Neural crest cell (in vitro differentiated cells): ENCODE results near the gene MS4A4E. TPM values are rescaled to one million over a fixed set of nuclear protein-coding genes. Genes with fewer than 3 reads are reported as not detected.

Experiments
- DNase-seq: peaks from one replicate; pipeline ENCODE4 v3.0.0; 2021; ENCODE audit warnings: low read depth, mixed read lengths, low spot score
- H3K27ac Mint-ChIP-seq: one replicate; pipeline ENCODE4 v1.8.0; 2021; ENCODE audit warnings: mild to moderate bottlenecking, mixed read lengths; ENCODE audit not compliant: unreplicated experiment
- H3K27me3 Mint-ChIP-seq: 2 replicates; pipeline ENCODE4 v1.8.0; 2021; ENCODE audit warnings: low read depth, mild to moderate bottlenecking, mixed read lengths
- H3K36me3 Mint-ChIP-seq: 2 replicates; pipeline ENCODE4 v1.8.0; 2021; ENCODE audit warnings: low read depth, mild to moderate bottlenecking, mixed read lengths
- H3K4me1 Mint-ChIP-seq: 2 replicates; pipeline ENCODE4 v1.8.0; 2021; ENCODE audit warnings: mixed read lengths
- H3K4me3 Mint-ChIP-seq: one replicate; pipeline ENCODE4 v1.8.0; 2021; ENCODE audit warnings: mild to moderate bottlenecking, mixed read lengths
- H3K9me3 Mint-ChIP-seq: 2 replicates; pipeline ENCODE4 v1.8.0; 2021; ENCODE audit warnings: mixed read lengths
- total RNA-seq: library from RNA; stranded (reverse); gene quantifications from 2 replicates; pipeline ENCODE4 v1.2.1, GENCODE V29; 2021
- TF ChIP-seq, protein P1 (sequence below): fragments of 200-600 bp; sonication (generic); conservative IDR thresholded peaks from 2 replicates; pipeline ENCODE4 v1.5.0; 2021; ENCODE audit warnings: antibody characterized with exemption, mild to moderate bottlenecking

The MS4A4E gene
- total RNA-seq, 1 donor from 2014 or later, result 0.28 TPM

DNA sequence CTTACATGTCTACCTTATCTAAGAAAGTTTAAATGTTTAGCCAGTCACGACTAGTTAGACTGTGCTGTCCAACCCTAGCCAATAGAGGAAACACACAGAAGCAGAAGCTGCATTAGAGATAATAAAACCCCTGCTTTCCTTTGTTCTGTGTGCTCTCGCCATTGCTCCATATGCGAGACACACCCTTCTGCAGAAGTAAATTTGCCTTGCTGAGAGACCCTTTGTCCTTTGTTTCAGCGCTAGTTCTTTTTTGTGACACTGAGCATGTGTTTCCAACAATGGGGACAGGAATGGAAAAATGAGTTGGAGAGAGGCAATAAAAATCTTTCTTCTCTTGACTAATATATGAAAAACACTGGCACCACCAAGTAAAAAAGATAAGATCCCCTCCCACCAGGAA, 18.1 kb upstream of the MS4A4E start:
- Mint-ChIP-seq H3K9me3 (peaks cover 8% of the 10 kb centered on the region), H3K4me1 (no peaks in the 10 kb centered on the region), H3K4me3 (no peak overlapping the region), H3K36me3 (no peaks in the 10 kb centered on the region), H3K27ac (no peak overlapping the region), H3K27me3 (no peaks in the 10 kb centered on the region)
- TF ChIP-seq, protein P1, sequence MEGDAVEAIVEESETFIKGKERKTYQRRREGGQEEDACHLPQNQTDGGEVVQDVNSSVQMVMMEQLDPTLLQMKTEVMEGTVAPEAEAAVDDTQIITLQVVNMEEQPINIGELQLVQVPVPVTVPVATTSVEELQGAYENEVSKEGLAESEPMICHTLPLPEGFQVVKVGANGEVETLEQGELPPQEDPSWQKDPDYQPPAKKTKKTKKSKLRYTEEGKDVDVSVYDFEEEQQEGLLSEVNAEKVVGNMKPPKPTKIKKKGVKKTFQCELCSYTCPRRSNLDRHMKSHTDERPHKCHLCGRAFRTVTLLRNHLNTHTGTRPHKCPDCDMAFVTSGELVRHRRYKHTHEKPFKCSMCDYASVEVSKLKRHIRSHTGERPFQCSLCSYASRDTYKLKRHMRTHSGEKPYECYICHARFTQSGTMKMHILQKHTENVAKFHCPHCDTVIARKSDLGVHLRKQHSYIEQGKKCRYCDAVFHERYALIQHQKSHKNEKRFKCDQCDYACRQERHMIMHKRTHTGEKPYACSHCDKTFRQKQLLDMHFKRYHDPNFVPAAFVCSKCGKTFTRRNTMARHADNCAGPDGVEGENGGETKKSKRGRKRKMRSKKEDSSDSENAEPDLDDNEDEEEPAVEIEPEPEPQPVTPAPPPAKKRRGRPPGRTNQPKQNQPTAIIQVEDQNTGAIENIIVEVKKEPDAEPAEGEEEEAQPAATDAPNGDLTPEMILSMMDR, result no peak
- DNase-seq, result no peak

DNA sequence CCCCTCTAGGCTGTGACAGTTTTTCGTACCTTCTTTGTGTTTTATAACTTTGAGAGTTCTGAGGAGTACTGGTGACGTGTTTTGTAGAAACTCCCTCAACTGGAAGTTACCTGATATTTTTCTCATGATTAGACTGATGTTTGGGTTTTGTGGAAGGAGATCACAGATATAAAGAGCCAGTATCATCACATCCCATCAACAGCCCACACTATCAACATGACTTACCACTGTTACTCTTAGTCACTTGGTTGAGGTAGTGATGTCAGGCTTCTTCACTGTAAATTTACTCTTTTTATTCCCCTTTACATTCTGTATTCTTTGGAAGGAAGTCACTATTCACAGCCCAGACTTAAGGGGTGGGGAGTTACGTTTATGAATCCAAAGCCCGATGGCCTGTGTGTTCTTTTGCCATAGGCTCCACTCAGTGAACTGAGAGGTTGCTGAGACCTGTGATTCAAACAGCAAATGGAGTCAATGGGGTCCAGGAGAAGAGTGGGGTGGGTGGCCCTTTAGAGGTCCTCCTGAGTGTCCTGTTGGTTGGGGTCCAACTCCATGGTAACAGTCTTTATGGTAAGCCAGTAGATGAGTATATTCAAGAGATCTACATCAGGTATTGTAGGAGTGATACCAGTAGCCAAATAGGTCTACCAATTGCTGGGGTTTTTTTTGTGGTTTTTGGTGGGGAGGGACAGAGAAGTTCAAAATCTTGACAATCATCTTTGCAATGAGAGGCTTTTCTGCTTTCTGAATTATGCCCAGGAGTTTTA, 15.2 kb upstream of the MS4A4E start:
- no peaks in the 10 kb centered on the region for H3K36me3 Mint-ChIP-seq
- no peak overlapping the region for H3K4me3 Mint-ChIP-seq
- H3K4me1 Mint-ChIP-seq, result no peaks in the 10 kb centered on the region
- H3K27me3 Mint-ChIP-seq, result peaks cover 2% of the 10 kb centered on the region
- H3K27ac Mint-ChIP-seq, result no peak overlapping the region
- peaks cover 8% of the 10 kb centered on the region for H3K9me3 Mint-ChIP-seq
- TF ChIP-seq, protein P1, result no peak
- DNase-seq, result no peak

DNA sequence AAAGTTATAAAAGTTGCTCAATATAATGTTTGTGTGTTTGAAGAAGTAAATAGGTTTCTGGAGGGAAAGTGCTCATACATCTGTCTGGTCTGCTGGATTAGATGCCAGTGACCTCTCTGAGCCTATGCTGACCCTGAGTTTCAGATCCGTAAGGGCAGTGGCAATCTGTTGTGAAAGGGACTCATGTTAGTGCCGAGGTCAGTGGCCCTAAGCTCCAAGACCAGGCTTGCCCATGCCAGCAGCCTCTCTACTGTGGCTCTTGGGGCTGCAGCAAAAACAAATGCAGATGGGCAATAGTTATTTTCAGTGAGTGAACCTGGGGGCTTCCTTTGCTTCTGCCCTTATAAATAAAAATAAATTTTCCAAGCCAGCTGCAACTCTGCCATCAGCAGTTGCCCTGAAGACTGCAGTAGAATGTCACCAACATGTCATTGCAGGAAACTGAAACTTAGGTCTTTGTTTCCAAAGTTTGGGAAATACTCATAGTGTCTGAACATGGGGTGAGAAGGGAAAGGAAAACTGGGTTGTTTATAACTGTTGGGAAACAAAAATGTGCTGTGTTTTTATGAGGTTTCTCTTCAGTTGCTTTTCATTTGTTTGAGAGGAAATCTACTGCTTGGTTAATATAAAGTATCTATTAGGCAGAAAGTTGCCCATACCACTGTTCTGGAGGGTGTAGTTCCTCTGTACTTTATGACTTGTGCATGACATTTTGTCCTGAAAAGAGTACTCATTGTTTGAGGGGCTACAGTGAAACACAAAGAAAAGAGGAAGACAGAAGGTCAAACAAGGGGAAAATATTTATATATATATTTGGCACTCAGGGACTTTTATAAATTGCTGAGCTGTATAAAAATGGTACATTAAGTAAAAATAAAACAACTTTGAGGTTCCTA, 9.5 kb upstream of the MS4A4E start:
- Mint-ChIP-seq H3K36me3 (no peaks in the 10 kb centered on the region), H3K9me3 (no peaks in the 10 kb centered on the region), H3K27ac (no peak overlapping the region), H3K4me1 (no peaks in the 10 kb centered on the region), H3K27me3 (peaks cover 4% of the 10 kb centered on the region), H3K4me3 (no peak overlapping the region)
- DNase-seq, result no peak
- TF ChIP-seq, protein P1, result no peak

DNA sequence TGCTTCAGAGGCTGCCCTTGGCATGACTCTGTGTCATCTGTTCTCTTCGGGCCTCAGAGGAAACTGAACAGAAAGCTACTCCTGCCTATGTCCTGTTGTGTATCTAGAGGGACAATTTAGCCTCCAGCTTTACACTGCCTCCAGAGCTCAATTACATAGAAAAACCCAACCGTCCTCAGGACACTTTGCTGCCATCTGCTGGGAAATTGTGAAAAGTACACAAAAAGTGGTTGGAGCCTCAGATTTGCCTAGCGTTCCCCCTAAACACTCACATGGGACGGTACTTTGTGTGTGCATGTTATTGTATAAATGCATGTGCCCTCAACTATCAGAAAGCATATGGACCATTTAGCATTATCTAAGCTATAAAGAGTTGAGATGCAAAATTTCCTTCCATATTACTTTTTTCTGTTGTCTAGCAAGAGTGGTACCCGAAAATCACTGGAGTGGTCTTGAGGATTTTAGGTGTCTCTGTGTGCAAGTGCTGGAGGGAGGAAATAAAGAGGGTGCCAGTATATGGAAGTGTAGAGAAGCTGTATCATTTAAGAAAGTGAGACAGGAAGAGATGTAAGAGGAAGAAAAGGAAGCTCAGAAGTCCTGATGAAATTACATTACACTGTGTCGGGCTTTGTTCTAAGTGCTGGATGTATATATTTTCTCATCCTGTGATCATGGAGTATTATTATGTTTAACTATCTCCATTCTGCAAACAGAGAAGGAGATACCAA, 8.7 kb upstream of the MS4A4E start:
- Mint-ChIP-seq H3K27me3 (peaks cover 9% of the 10 kb centered on the region), H3K4me1 (no peaks in the 10 kb centered on the region), H3K27ac (no peak overlapping the region), H3K9me3 (no peaks in the 10 kb centered on the region), H3K36me3 (no peaks in the 10 kb centered on the region), H3K4me3 (no peak overlapping the region)
- TF ChIP-seq, protein P1, result peak; percentile 64
- peak; percentile 14 for DNase-seq

DNA sequence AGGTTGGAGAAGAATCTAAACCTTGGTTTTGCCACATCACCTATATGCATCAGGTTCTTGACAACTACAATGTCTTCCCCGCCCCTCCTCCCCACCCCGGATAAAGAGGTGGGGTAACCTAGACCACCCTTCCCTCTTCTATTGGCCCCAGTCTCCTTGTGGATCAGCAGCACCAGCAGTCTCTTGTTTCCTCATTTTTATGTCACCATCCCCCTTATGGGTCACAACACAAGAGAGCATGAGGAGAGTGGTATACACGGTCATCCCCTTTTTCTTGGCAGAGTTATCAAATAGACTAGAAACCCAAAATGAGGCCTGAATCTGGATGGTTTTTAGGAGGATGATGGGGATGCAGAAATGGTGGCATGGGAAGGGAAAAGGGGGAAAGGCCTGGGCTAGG, 1.2 kb downstream of the MS4A4E start:
- TF ChIP-seq, protein P1, result no peak
- peaks cover 13% of the 10 kb centered on the region for H3K27me3 Mint-ChIP-seq
- H3K36me3 Mint-ChIP-seq, result no peaks in the 10 kb centered on the region
- DNase-seq, result no peak
- H3K9me3 Mint-ChIP-seq, result no peaks in the 10 kb centered on the region
- no peak overlapping the region for H3K27ac Mint-ChIP-seq
- H3K4me3 Mint-ChIP-seq, result no peak overlapping the region
- H3K4me1 Mint-ChIP-seq, result no peaks in the 10 kb centered on the region
